Activated naive CD4-positive, alpha-beta T cell treated with anti-CD3 and anti-CD28 coated beads, Interleukin-2, amount 10 ng/mL, durations not matched to agents 7 days and 5 days (primary cell): ENCODE results near the gene POLR2B.
A peak's percentile ranks its signal among the peaks of the same experiment; 100 is the strongest.
"Not testable (repeated sequence)": the region's sequence is repeated elsewhere in the genome, so short reads cannot be mapped to it uniquely, and the experiment has no call there.

Experiments
- CTCF ChIA-PET: fragments of 350-600 bp; sonication (Branson Sonifier 250); formaldehyde crosslinking; loops from one replicate; lab custom pipeline; 2021; ENCODE audit warnings: antibody characterized with exemption; lab: Charles Lee
- DNase-seq: peaks from one replicate; pipeline ENCODE4 v3.0.0-alpha.2; 2020
- H3K27ac Mint-ChIP-seq: one replicate; pipeline ENCODE4 v1.8.0; 2021; ENCODE audit warnings: mild to moderate bottlenecking, moderate library complexity, mixed read lengths
- H3K27me3 Mint-ChIP-seq: one replicate; pipeline ENCODE4 v1.8.0; 2021; ENCODE audit warnings: mild to moderate bottlenecking, mixed read lengths
- H3K36me3 Mint-ChIP-seq: one replicate; pipeline ENCODE4 v1.8.0; 2021; ENCODE audit warnings: mixed read lengths
- H3K4me1 Mint-ChIP-seq: one replicate; pipeline ENCODE4 v1.8.0; 2021; ENCODE audit warnings: mixed read lengths
- H3K4me3 Mint-ChIP-seq: one replicate; pipeline ENCODE4 v1.8.0; 2021; ENCODE audit warnings: mild to moderate bottlenecking, moderate library complexity, mixed read lengths
- H3K9me3 Mint-ChIP-seq: one replicate; pipeline ENCODE4 v1.8.0; 2021; ENCODE audit warnings: mixed read lengths

Gene POLR2B

GRCh38 chr4:57051095-57051494 is 72.4 kb downstream of the POLR2B start:
- CTCF ChIA-PET = no interaction called here
- Mint-ChIP-seq H3K9me3 (no peaks in the 10 kb centered on the region), H3K4me1 (no peaks in the 10 kb centered on the region), H3K27ac (no peak overlapping the region), H3K36me3 (no peaks in the 10 kb centered on the region), H3K4me3 (no peak overlapping the region), H3K27me3 (peaks cover 11% of the 10 kb centered on the region)
- DNase-seq = no peak

- DNase-seq = no peak
- Mint-ChIP-seq H3K36me3 (no peaks in the 10 kb centered on the region), H3K27ac (no peak overlapping the region), H3K4me3 (no peak overlapping the region), H3K27me3 (peaks cover 14% of the 10 kb centered on the region), H3K9me3 (no peaks in the 10 kb centered on the region), H3K4me1 (no peaks in the 10 kb centered on the region)
- CTCF ChIA-PET = no interaction called here
Measured at GRCh38 chr4:57051524-57051923, 72.8 kb downstream of the POLR2B start.

DNA sequence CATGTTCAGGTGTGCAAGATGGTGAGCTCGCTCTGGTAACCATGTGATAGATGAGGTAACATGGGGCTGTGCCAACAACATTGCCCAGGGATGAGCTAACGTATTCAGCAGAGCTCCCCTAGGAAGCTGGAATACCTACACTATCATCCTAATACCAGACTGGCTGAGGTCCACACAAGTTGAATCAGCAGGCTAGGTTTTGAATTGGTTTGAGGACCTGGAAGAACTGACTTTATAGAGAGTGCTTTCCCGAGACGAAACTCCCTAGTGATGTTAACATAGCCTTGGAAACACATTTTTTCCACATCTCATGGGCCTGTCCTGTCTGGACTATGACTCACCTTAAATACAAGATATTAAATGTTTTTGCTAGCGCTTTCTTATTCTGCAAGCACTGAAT is 74.8 kb downstream of the POLR2B start:
- H3K27me3 Mint-ChIP-seq = peaks cover 19% of the 10 kb centered on the region
- CTCF ChIA-PET = no interaction called here
- H3K4me3 Mint-ChIP-seq = no peak overlapping the region
- H3K9me3 Mint-ChIP-seq = no peaks in the 10 kb centered on the region
- H3K4me1 Mint-ChIP-seq = no peaks in the 10 kb centered on the region
- H3K36me3 Mint-ChIP-seq = no peaks in the 10 kb centered on the region
- no peak overlapping the region for H3K27ac Mint-ChIP-seq
- DNase-seq = no peak

- Mint-ChIP-seq H3K36me3 (no peaks in the 10 kb centered on the region), H3K27me3 (peaks cover 19% of the 10 kb centered on the region), H3K4me1 (no peaks in the 10 kb centered on the region), H3K27ac (no peak overlapping the region), H3K9me3 (no peaks in the 10 kb centered on the region), H3K4me3 (no peak overlapping the region)
- CTCF ChIA-PET = no interaction called here
- no peak for DNase-seq
Measured at GRCh38 chr4:57055886-57056285, 77.2 kb downstream of the POLR2B start.

DNA sequence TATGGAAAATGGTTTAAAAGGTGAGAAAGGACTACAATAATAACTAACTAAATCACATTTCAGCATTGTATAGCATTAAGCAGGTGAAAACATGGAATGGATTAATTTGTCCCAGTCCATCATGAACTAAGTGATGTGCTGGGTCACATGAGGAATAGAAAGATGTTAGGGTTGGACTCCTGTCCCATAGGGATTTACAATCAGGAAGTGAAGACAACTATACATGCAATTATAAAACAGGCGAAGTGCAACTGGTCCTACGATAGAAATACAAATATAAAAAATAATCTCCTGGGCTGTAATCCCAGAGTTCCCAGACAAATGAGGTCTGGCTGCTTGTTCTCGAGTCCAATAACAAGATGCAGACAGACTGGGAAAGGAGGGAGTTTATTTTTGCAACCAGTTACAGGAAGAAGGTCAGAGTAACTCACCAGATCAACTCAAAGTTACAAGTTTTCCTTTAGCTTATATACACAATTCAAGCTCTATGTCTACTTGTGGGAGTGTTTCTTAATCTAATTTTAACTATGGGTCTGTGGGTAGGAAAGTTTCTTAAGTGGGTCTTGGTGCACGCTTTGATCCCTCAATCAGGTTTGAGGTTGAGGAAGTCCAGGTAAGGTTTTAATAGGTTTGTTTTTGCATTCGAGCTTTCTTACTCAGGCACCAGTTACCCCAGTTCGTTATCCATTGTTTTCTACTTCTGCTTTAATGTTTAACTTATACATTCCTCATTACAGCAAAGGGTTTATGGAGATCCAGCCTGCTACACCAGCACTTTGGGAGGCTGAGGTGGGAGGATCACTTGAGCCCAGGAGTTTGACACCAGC is 81.4 kb downstream of the POLR2B start:
- H3K36me3 Mint-ChIP-seq = no peaks in the 10 kb centered on the region
- H3K27ac Mint-ChIP-seq = no peak overlapping the region
- H3K9me3 Mint-ChIP-seq = no peaks in the 10 kb centered on the region
- peaks cover 13% of the 10 kb centered on the region for H3K27me3 Mint-ChIP-seq
- H3K4me3 Mint-ChIP-seq = no peak overlapping the region
- no peaks in the 10 kb centered on the region for H3K4me1 Mint-ChIP-seq
- CTCF ChIA-PET = no interaction called here
- no peak for DNase-seq

- H3K27me3 Mint-ChIP-seq = peaks cover 17% of the 10 kb centered on the region
- CTCF ChIA-PET, H3K36me3 Mint-ChIP-seq, H3K4me3 Mint-ChIP-seq, H3K9me3 Mint-ChIP-seq, DNase-seq, H3K4me1 Mint-ChIP-seq, H3K27ac Mint-ChIP-seq: not testable (repeated sequence)
Measured at GRCh38 chr4:57060717-57061067, 82.0 kb downstream of the POLR2B start.

- no peaks in the 10 kb centered on the region for H3K4me1 Mint-ChIP-seq
- no peak overlapping the region for H3K4me3 Mint-ChIP-seq
- H3K36me3 Mint-ChIP-seq = no peaks in the 10 kb centered on the region
- no peak for DNase-seq
- CTCF ChIA-PET = no interaction called here
- H3K27ac Mint-ChIP-seq = no peak overlapping the region
- no peaks in the 10 kb centered on the region for H3K9me3 Mint-ChIP-seq
- H3K27me3 Mint-ChIP-seq = peaks cover 20% of the 10 kb centered on the region
Measured at GRCh38 chr4:57061395-57061794, 82.7 kb downstream of the POLR2B start.

- H3K9me3 Mint-ChIP-seq = no peaks in the 10 kb centered on the region
- CTCF ChIA-PET = no interaction called here
- no peak overlapping the region for H3K27ac Mint-ChIP-seq
- no peaks in the 10 kb centered on the region for H3K4me1 Mint-ChIP-seq
- no peak overlapping the region for H3K4me3 Mint-ChIP-seq
- no peaks in the 10 kb centered on the region for H3K36me3 Mint-ChIP-seq
- H3K27me3 Mint-ChIP-seq = peaks cover 14% of the 10 kb centered on the region
- no peak for DNase-seq
Measured at GRCh38 chr4:57063518-57063917, 84.8 kb downstream of the POLR2B start.

DNA sequence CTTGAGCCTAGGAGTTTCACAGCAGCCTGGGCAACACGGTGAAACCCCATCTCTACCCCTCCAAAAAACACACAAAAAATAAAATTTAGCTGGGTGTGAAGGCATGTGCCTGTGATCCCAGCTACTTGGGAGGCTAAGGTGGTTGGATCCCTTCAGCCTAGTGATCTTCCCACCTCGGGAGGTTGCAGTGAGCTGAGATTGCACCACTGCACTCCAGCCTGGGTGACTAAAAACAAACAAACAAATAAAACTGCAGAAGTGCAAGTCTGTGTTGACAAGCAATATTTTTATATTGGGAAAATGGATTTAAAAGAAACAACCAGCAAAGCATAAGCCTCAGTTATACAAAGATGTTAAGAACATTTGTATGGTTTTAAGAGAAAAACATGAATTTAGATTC is 85.4 kb downstream of the POLR2B start:
- Mint-ChIP-seq H3K4me3 (no peak overlapping the region), H3K36me3 (no peaks in the 10 kb centered on the region), H3K27ac (no peak overlapping the region), H3K9me3 (no peaks in the 10 kb centered on the region), H3K27me3 (peaks cover 14% of the 10 kb centered on the region), H3K4me1 (no peaks in the 10 kb centered on the region)
- CTCF ChIA-PET = no interaction called here
- DNase-seq = no peak

DNA sequence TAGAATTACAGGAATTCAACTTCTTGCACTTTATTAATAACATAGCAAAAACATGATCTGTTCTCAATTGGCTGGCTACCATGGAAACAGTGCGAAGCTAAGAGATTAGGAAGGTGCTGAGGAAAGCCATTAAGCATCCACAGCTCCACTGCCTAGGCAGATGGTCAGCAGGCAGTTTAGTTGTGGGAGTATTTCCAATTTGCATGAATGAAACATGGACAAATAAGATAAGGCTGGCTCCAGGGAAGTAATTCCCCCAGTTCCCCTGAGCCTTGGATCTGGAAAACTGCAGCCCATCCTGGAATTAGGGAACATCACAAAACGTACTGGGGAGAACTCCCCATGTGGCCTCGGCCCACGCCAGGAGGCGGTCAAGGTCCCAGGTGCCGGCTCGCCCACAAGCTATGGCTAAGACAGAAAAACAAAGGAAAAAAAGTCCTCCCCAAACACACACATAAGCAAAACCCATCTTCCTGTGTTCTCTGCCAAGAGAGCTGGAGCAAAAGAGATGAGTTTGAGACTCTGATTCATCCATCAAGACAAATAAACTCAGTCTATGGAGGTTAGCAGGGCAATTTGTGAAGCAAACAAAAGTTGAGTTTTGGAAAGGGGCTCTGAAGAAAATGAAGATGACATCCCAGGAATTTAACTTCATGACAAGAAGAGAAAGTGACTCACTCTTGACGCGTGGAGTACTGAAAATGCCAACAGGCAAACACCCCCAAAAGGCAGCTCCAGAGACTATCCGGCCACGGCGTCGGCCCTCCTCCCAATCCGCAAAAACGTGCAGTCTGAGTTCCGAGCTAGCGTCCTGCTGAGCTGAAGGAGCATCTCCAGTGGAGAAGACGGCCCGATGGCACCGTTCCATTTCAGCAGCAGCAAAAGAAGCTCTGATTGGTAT is 86.4 kb downstream of the POLR2B start:
- H3K27ac Mint-ChIP-seq = no peak overlapping the region
- peaks cover 14% of the 10 kb centered on the region for H3K27me3 Mint-ChIP-seq
- CTCF ChIA-PET = interaction anchor here (1.0 kb wide), 1 partner anchor 27 kb away, joined by 4 read pairs; no protein-coding TSS in a partner anchor
- H3K4me1 Mint-ChIP-seq = no peaks in the 10 kb centered on the region
- no peaks in the 10 kb centered on the region for H3K36me3 Mint-ChIP-seq
- DNase-seq = no peak
- H3K4me3 Mint-ChIP-seq = no peak overlapping the region
- no peaks in the 10 kb centered on the region for H3K9me3 Mint-ChIP-seq

GRCh38 chr4:57065730-57066482 is 87.2 kb downstream of the POLR2B start:
- no peaks in the 10 kb centered on the region for H3K9me3 Mint-ChIP-seq
- peaks cover 14% of the 10 kb centered on the region for H3K27me3 Mint-ChIP-seq
- no peaks in the 10 kb centered on the region for H3K36me3 Mint-ChIP-seq
- CTCF ChIA-PET = interaction anchor here (1.0 kb wide), 1 partner anchor 28 kb away, joined by 4 read pairs; no protein-coding TSS in a partner anchor
- H3K4me1 Mint-ChIP-seq = no peaks in the 10 kb centered on the region
- peak overlapping the region; percentile 29 for H3K27ac Mint-ChIP-seq
- DNase-seq = no peak
- no peak overlapping the region for H3K4me3 Mint-ChIP-seq

DNA sequence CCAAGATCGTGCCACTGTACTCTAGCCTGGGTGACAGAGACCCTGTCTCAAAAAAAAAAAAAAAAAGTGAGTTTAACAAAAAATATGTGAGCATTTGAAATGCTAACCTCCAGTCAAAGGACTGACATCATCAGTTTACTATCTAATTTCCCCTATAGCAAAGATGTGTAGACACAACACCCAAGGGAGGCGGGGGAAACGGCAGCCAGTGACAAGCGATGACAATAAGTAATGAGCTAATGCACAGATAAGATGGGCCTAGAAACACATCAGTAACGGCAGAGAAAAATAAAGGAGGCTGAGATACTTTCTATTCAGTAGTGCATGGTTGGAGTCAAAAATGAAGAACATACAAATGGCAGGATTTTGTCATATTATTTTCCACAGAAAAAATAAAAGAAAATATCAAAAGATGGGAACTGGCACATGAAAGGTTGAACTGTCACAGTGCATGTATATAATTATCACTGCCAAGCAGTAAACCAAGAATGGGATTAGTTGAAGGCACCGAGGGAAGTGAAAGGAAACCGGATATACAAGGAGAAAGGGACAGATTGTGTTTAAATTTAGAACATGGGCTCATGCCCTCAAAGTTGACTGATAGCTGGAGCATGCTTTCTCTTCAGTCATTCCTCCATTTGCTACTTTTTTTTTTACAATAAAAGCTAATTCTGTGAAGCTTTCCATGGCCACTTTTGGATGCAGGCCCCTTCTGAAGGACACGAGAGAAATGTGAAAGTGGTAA is 89.7 kb downstream of the POLR2B start:
- peaks cover 10% of the 10 kb centered on the region for H3K27me3 Mint-ChIP-seq
- no peaks in the 10 kb centered on the region for H3K4me1 Mint-ChIP-seq
- no peaks in the 10 kb centered on the region for H3K36me3 Mint-ChIP-seq
- no peak for DNase-seq
- H3K4me3 Mint-ChIP-seq = no peak overlapping the region
- H3K27ac Mint-ChIP-seq = no peak overlapping the region
- H3K9me3 Mint-ChIP-seq = no peaks in the 10 kb centered on the region
- CTCF ChIA-PET = no interaction called here

DNA sequence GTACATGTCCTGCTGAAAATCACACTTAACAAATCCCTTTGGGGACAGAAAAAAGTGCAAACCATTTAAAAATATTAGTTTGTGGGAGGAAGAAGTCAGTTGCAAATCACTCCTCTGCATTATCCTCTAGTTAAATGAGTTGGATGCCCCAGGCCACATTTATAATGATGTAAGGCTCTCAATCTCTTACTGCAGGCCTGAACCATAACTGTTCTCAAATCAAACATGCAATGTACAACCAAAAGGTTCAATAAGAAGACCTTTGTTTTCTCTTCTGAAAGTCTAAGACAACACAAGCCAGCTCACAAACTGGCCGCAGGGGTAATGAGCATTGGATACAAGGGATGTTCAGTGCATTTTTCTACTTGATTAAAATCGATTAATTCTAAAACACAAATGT is 91.8 kb downstream of the POLR2B start:
- H3K9me3 Mint-ChIP-seq = no peaks in the 10 kb centered on the region
- no peaks in the 10 kb centered on the region for H3K4me1 Mint-ChIP-seq
- H3K4me3 Mint-ChIP-seq = no peak overlapping the region
- H3K27me3 Mint-ChIP-seq = peaks cover 11% of the 10 kb centered on the region
- CTCF ChIA-PET = no interaction called here
- DNase-seq = no peak
- H3K27ac Mint-ChIP-seq = no peak overlapping the region
- no peaks in the 10 kb centered on the region for H3K36me3 Mint-ChIP-seq

- Mint-ChIP-seq H3K27ac (no peak overlapping the region), H3K4me1 (no peaks in the 10 kb centered on the region), H3K27me3 (peaks cover 8% of the 10 kb centered on the region), H3K9me3 (no peaks in the 10 kb centered on the region), H3K4me3 (no peak overlapping the region), H3K36me3 (no peaks in the 10 kb centered on the region)
- no peak for DNase-seq
- CTCF ChIA-PET = no interaction called here
Measured at GRCh38 chr4:57071326-57071725, 92.6 kb downstream of the POLR2B start.
